Natural killer cell treated with Interleukin-12 subunit alpha and Interleukin-12 subunit beta and Interleukin-15 and Interleukin-18, amount 100 ng/mL, for 72 hours (primary cell): Measurements from ENCODE around the gene CCPG1. TPM values are rescaled to one million over a fixed set of nuclear protein-coding genes. Genes with fewer than 3 reads are reported as not detected.
"Not testable (repeated sequence)": the region's sequence is repeated elsewhere in the genome, so short reads cannot be mapped to it uniquely, and the experiment has no call there.

ENCODE experiments used
- ATAC-seq, 2 donors: fragments of 150-1000 bp; cut with Tn5 transposase in 1 of 2; sonication (Bioruptor Pico), chemical (Tn5 transposase) in 1 of 2; 2 replicates each; pipeline ENCODE4 v1.10.0; 2021
- DNase-seq: peaks from one replicate; pipeline ENCODE4 v3.0.0; 2022; ENCODE audit warnings: low spot score
- H3K27ac Mint-ChIP-seq, 2 donors: 1 replicate in 1 of 2; 2 replicates in 1 of 2; pipeline ENCODE4 v1.8.0; 2022; ENCODE audit warnings: mixed read lengths in 2 of 2, mild to moderate bottlenecking in 1 of 2, moderate library complexity in 1 of 2
- H3K27me3 Mint-ChIP-seq, 2 donors: 1 replicate in 1 of 2; 2 replicates in 1 of 2; pipeline ENCODE4 v1.8.0; 2022; ENCODE audit warnings: mixed read lengths in 2 of 2
- H3K36me3 Mint-ChIP-seq: one replicate; pipeline ENCODE4 v1.8.0; 2022; ENCODE audit warnings: mixed read lengths
- H3K4me1 Mint-ChIP-seq, 2 donors: 1 replicate in 1 of 2; 2 replicates in 1 of 2; pipeline ENCODE4 v1.8.0; 2022; ENCODE audit warnings: low read depth in 2 of 2, mixed read lengths in 2 of 2, mild to moderate bottlenecking in 1 of 2
- H3K4me3 Mint-ChIP-seq: one replicate; pipeline ENCODE4 v1.8.0; 2022; ENCODE audit warnings: mixed read lengths
- H3K9me3 Mint-ChIP-seq: 2 replicates; pipeline ENCODE4 v1.8.0; 2022; ENCODE audit warnings: mixed read lengths
- total RNA-seq, 2 donors: library from RNA; stranded (reverse); gene quantifications; one replicate each; pipeline ENCODE4 v1.2.3, GENCODE V29; 2022

Gene CCPG1
- total RNA-seq, 2 donors from 2014 or later = 22.5 to 36.9 TPM

GRCh38 chr15:55403531-55403930 is 4.6 kb downstream of the CCPG1 start:
- Mint-ChIP-seq H3K27me3 (no peaks in the 10 kb centered on the region), H3K9me3 (no peaks in the 10 kb centered on the region), H3K4me3 (peak overlapping the region; percentile 62), H3K4me1 (peaks cover 33 to 52% of the 10 kb centered on the region in 2 donors), H3K36me3 (no peaks in the 10 kb centered on the region), H3K27ac (peak overlapping the region; percentile 71 to 91)
- no peak for ATAC-seq
- no peak for DNase-seq

GRCh38 chr15:55402707-55403106 is 5.5 kb downstream of the CCPG1 start:
- H3K4me1 Mint-ChIP-seq = peaks cover 31 to 56% of the 10 kb centered on the region in 2 donors
- H3K27ac Mint-ChIP-seq = peak overlapping the region; percentile 71 to 91
- no peaks in the 10 kb centered on the region for H3K27me3 Mint-ChIP-seq
- DNase-seq (no peak), ATAC-seq (no peak)
- H3K4me3 Mint-ChIP-seq = peak overlapping the region; percentile 62
- H3K36me3 Mint-ChIP-seq = no peaks in the 10 kb centered on the region
- no peaks in the 10 kb centered on the region for H3K9me3 Mint-ChIP-seq

GRCh38 chr15:55401786-55402246 is 6.3 kb downstream of the CCPG1 start:
- ATAC-seq (no peak), DNase-seq (no peak)
- peak overlapping the region; percentile 71 to 91 for H3K27ac Mint-ChIP-seq
- H3K36me3 Mint-ChIP-seq = no peaks in the 10 kb centered on the region
- H3K9me3 Mint-ChIP-seq = no peaks in the 10 kb centered on the region
- H3K27me3 Mint-ChIP-seq = no peaks in the 10 kb centered on the region
- peak overlapping the region; percentile 5 for H3K4me3 Mint-ChIP-seq
- peaks cover 29 to 48% of the 10 kb centered on the region in 2 donors for H3K4me1 Mint-ChIP-seq

- H3K9me3 Mint-ChIP-seq, ATAC-seq, H3K36me3 Mint-ChIP-seq, DNase-seq, H3K4me3 Mint-ChIP-seq, H3K27me3 Mint-ChIP-seq: not testable (repeated sequence)
- peaks cover 38 to 59% of the 10 kb centered on the region in 2 donors for H3K4me1 Mint-ChIP-seq
- peak overlapping the region in 1 of 2 donors; percentile 72 for H3K27ac Mint-ChIP-seq
These were observed 8.1 kb downstream of the CCPG1 start for GRCh38 chr15:55400050-55400449.

- Mint-ChIP-seq H3K4me3 (no peak overlapping the region), H3K27me3 (no peaks in the 10 kb centered on the region), H3K4me1 (peaks cover 41 to 62% of the 10 kb centered on the region in 2 donors), H3K27ac (no peak overlapping the region), H3K36me3 (peaks cover 10% of the 10 kb centered on the region), H3K9me3 (no peaks in the 10 kb centered on the region)
- ATAC-seq = no peak
- no peak for DNase-seq
These were observed 9.9 kb downstream of the CCPG1 start for GRCh38 chr15:55398243-55398642.

- H3K27ac Mint-ChIP-seq = peak overlapping the region in 1 of 2 donors; percentile 11
- H3K36me3 Mint-ChIP-seq = peaks cover 10% of the 10 kb centered on the region
- peaks cover 24 to 39% of the 10 kb centered on the region in 2 donors for H3K4me1 Mint-ChIP-seq
- ATAC-seq = no peak
- no peak overlapping the region for H3K4me3 Mint-ChIP-seq
- no peak for DNase-seq
- no peaks in the 10 kb centered on the region for H3K9me3 Mint-ChIP-seq
- H3K27me3 Mint-ChIP-seq = no peaks in the 10 kb centered on the region
These were observed 13.5 kb downstream of the CCPG1 start for GRCh38 chr15:55394694-55395093.

- Mint-ChIP-seq H3K27ac (peak overlapping the region in 1 of 2 donors; percentile 9), H3K36me3 (no peaks in the 10 kb centered on the region), H3K27me3 (no peaks in the 10 kb centered on the region), H3K4me1 (peaks cover 6 to 15% of the 10 kb centered on the region in 2 donors), H3K9me3 (no peaks in the 10 kb centered on the region), H3K4me3 (no peak overlapping the region)
- ATAC-seq (no peak), DNase-seq (no peak)
These were observed 18.9 kb downstream of the CCPG1 start for GRCh38 chr15:55389264-55389607.

GRCh38 chr15:55387027-55387426 is 21.1 kb downstream of the CCPG1 start:
- Mint-ChIP-seq H3K27ac (no peak overlapping the region), H3K27me3 (no peaks in the 10 kb centered on the region), H3K36me3 (no peaks in the 10 kb centered on the region), H3K9me3 (no peaks in the 10 kb centered on the region), H3K4me3 (no peak overlapping the region), H3K4me1 (peaks cover 5 to 6% of the 10 kb centered on the region in 2 donors)
- ATAC-seq (no peak), DNase-seq (no peak)

- H3K27ac Mint-ChIP-seq = no peak overlapping the region
- peaks cover 0 to 2% of the 10 kb centered on the region in 2 donors for H3K4me1 Mint-ChIP-seq
- H3K36me3 Mint-ChIP-seq = no peaks in the 10 kb centered on the region
- no peak for DNase-seq
- no peaks in the 10 kb centered on the region for H3K9me3 Mint-ChIP-seq
- no peak overlapping the region for H3K4me3 Mint-ChIP-seq
- no peaks in the 10 kb centered on the region for H3K27me3 Mint-ChIP-seq
- ATAC-seq = no peak
These were observed 24.5 kb downstream of the CCPG1 start for GRCh38 chr15:55383687-55384086.

GRCh38 chr15:55381595-55381994 is 26.6 kb downstream of the CCPG1 start:
- no peak for DNase-seq
- ATAC-seq = no peak
- Mint-ChIP-seq H3K27ac (no peak overlapping the region), H3K4me1 (peaks cover 0 to 2% of the 10 kb centered on the region in 2 donors), H3K27me3 (no peaks in the 10 kb centered on the region), H3K9me3 (no peaks in the 10 kb centered on the region), H3K4me3 (no peak overlapping the region), H3K36me3 (no peaks in the 10 kb centered on the region)

- ATAC-seq = no peak
- Mint-ChIP-seq H3K4me3 (no peak overlapping the region), H3K9me3 (no peaks in the 10 kb centered on the region), H3K27me3 (no peaks in the 10 kb centered on the region), H3K4me1 (peaks cover 0 to 2% of the 10 kb centered on the region in 2 donors), H3K27ac (no peak overlapping the region), H3K36me3 (no peaks in the 10 kb centered on the region)
- DNase-seq = no peak
These were observed 29.1 kb downstream of the CCPG1 start for GRCh38 chr15:55379095-55379494.

GRCh38 chr15:55372701-55373440 is 35.3 kb downstream of the CCPG1 start:
- no peaks in the 10 kb centered on the region for H3K36me3 Mint-ChIP-seq
- no peak for ATAC-seq
- no peaks in the 10 kb centered on the region for H3K9me3 Mint-ChIP-seq
- no peaks in the 10 kb centered on the region for H3K4me1 Mint-ChIP-seq
- DNase-seq = no peak
- H3K27me3 Mint-ChIP-seq = no peaks in the 10 kb centered on the region
- no peak overlapping the region for H3K27ac Mint-ChIP-seq
- no peak overlapping the region for H3K4me3 Mint-ChIP-seq

- ATAC-seq (no peak), DNase-seq (no peak)
- H3K27me3 Mint-ChIP-seq = no peaks in the 10 kb centered on the region
- H3K4me3 Mint-ChIP-seq = no peak overlapping the region
- no peaks in the 10 kb centered on the region for H3K9me3 Mint-ChIP-seq
- H3K27ac Mint-ChIP-seq = no peak overlapping the region
- H3K36me3 Mint-ChIP-seq = no peaks in the 10 kb centered on the region
- H3K4me1 Mint-ChIP-seq = no peaks in the 10 kb centered on the region
These were observed 41.2 kb downstream of the CCPG1 start for GRCh38 chr15:55366981-55367380.

- no peak overlapping the region for H3K27ac Mint-ChIP-seq
These were observed 45.5 kb downstream of the CCPG1 start for GRCh38 chr15:55362641-55363040.

GRCh38 chr15:55361048-55361447 is 47.1 kb downstream of the CCPG1 start:
- H3K9me3 Mint-ChIP-seq = no peaks in the 10 kb centered on the region
- H3K4me1 Mint-ChIP-seq = no peaks in the 10 kb centered on the region
- no peak overlapping the region for H3K4me3 Mint-ChIP-seq
- peak overlapping the region in 1 of 2 donors; percentile 0 for H3K27ac Mint-ChIP-seq
- H3K27me3 Mint-ChIP-seq = no peaks in the 10 kb centered on the region
- H3K36me3 Mint-ChIP-seq = peaks cover 19% of the 10 kb centered on the region
- DNase-seq = no peak
- ATAC-seq = no peak

More at GRCh38 chr15:55362641-55363040, 45.5 kb downstream of the CCPG1 start:
- Mint-ChIP-seq H3K4me3 (no peak overlapping the region), H3K27me3 (no peaks in the 10 kb centered on the region), H3K36me3 (peaks cover 9% of the 10 kb centered on the region), H3K4me1 (no peaks in the 10 kb centered on the region), H3K9me3 (no peaks in the 10 kb centered on the region)
- DNase-seq = no peak
- ATAC-seq = no peak
